HCT116 (cell line): ENCODE data around the gene C3orf22. TPM values are rescaled to one million over a fixed set of nuclear protein-coding genes. Genes with fewer than 3 reads are reported as not detected.

ENCODE experiments used
- ATAC-seq: fragments of 200-7000 bp; cut with Tn5 transposase; 2 replicates; pipeline ENCODE4 v1.9.1; 2020; ENCODE audit warnings: mild to moderate bottlenecking, moderate library complexity
- BruUV-seq: library from RNA; stranded (reverse); fragments of 400-500 nt; replicated peaks from 2 replicates; lab custom pipeline; 2021; lab: Mats Ljungman, UMichigan
- CTCF ChIA-PET: fragments of 300-600 bp; sonication (Branson Sonifier 250); formaldehyde crosslinking; loops from one replicate; lab custom pipeline; 2021; ENCODE audit warnings: antibody characterized with exemption; lab: Charles Lee
- POLR2A ChIA-PET: fragments of 300-600, 350-600 bp; sonication (Branson Sonifier 250); formaldehyde crosslinking; loops from one replicate; lab custom pipeline; 2021; ENCODE audit warnings: antibody characterized with exemption; lab: Charles Lee
- RAD21 ChIA-PET, 2 experiments: fragments of 300-600 bp; sonication (Branson Sonifier 250); formaldehyde crosslinking; loops; one replicate each; lab custom pipeline; 2023; ENCODE audit warnings: low total read pairs in 2 of 2; ENCODE audit not compliant: uncharacterized antibody in 2 of 2, unreplicated experiment in 2 of 2, low non-redundant PET in 1 of 2; lab: Charles Lee
- DNase-seq: peaks from one replicate; pipeline ENCODE4 v3.0.0-alpha.2; 2010; ENCODE audit warnings: low read depth, low spot score
- H2AFZ ChIP-seq: fragments of 200-600 bp; shearing (Covaris generic), sonication (generic); 2 replicates; pipeline ENCODE4 v1.6.1; 2017; ENCODE audit warnings: low read depth, mixed run types, mixed read lengths, antibody characterized with exemption, low read length; ENCODE audit not compliant: poor library complexity, severe bottlenecking
- H3K27ac ChIP-seq: 2 replicates; pipeline ENCODE4 v1.5.1; 2012; ENCODE audit warnings: low read depth, low read length
- H3K27me3 ChIP-seq: fragments of 200-600 bp; sonication (generic); 2 replicates; pipeline ENCODE4 v1.6.1; 2016; ENCODE audit warnings: mixed run types, low read length, mixed read lengths; ENCODE audit not compliant: insufficient read depth
- H3K36me3 ChIP-seq, 2 experiments: fragments of 200-500 bp in 1 of 2; fragments of 200-600 bp in 1 of 2; sonication (Bioruptor generic) in 1 of 2; sonication (generic) in 1 of 2; 2 replicates each; pipeline versions ENCODE4 v1.5.1 to v1.6.1; 2014 to 2016; ENCODE audit warnings: low read length in 2 of 2, inconsistent platforms in 1 of 2, mixed read lengths in 1 of 2, mixed run types in 1 of 2; ENCODE audit not compliant: insufficient read depth in 2 of 2, control insufficient read depth in 1 of 2
- H3K4me1 ChIP-seq, 2 experiments: fragments of 200-600 bp in 1 of 2; sonication (generic) in 1 of 2; 2 replicates each; pipeline versions ENCODE4 v1.5.1 to v1.6.1; 2012 to 2017; ENCODE audit warnings: low read length in 2 of 2, inconsistent platforms in 1 of 2, mild to moderate bottlenecking in 1 of 2, mixed read lengths in 1 of 2, mixed run types in 1 of 2, moderate library complexity in 1 of 2; ENCODE audit not compliant: insufficient read depth in 2 of 2, control insufficient read depth in 1 of 2
- H3K4me2 ChIP-seq: fragments of 200-600 bp; sonication (generic); 2 replicates; pipeline ENCODE4 v1.6.1; 2017; ENCODE audit warnings: mixed run types, low read length, mixed read lengths
- H3K4me3 ChIP-seq, 2 experiments: fragments of 200-600 bp in 1 of 2; sonication (generic) in 1 of 2; replicated peaks in 1 of 2; 2 replicates each; pipeline ENCODE4 v1.5.1; 2011 to 2016; ENCODE audit warnings: low read length in 2 of 2, control low read depth in 1 of 2, low read depth in 1 of 2, mild to moderate bottlenecking in 1 of 2, mixed read lengths in 1 of 2, mixed run types in 1 of 2
- H3K79me2 ChIP-seq: fragments of 200-600 bp; sonication (generic); 2 replicates; pipeline ENCODE4 v1.6.1; 2017; ENCODE audit warnings: mild to moderate bottlenecking, mixed run types, low read length, moderate library complexity, mixed read lengths; ENCODE audit not compliant: insufficient read depth
- H3K9ac ChIP-seq: fragments of 200-600 bp; sonication (generic); 2 replicates; pipeline ENCODE4 v1.6.1; 2016; ENCODE audit warnings: low read length, mixed read lengths
- H3K9me2 ChIP-seq: fragments of 200-600 bp; sonication (generic), shearing (Covaris generic); 2 replicates; pipeline ENCODE4 v1.6.1; 2017; ENCODE audit warnings: mixed run types, mild to moderate bottlenecking, moderate library complexity; ENCODE audit not compliant: insufficient read depth
- H3K9me3 ChIP-seq, 2 experiments: fragments of 200-500 bp in 1 of 2; fragments of 200-600 bp in 1 of 2; sonication (Bioruptor generic) in 1 of 2; sonication (generic) in 1 of 2; 2 replicates each; pipeline ENCODE4 v1.6.1; 2014 to 2017; ENCODE audit warnings: low read length in 2 of 2, mixed read lengths in 2 of 2, inconsistent platforms in 1 of 2, low read depth in 1 of 2, mild to moderate bottlenecking in 1 of 2, mixed run types in 1 of 2, moderate library complexity in 1 of 2; ENCODE audit not compliant: control insufficient read depth in 1 of 2, insufficient read depth in 1 of 2
- H4K20me1 ChIP-seq: fragments of 200-600 bp; sonication (generic), shearing (Covaris generic); 2 replicates; pipeline ENCODE4 v1.6.1; 2017; ENCODE audit warnings: mixed run types, mild to moderate bottlenecking, moderate library complexity; ENCODE audit not compliant: insufficient read depth
- CBX3 ChIP-seq: IDR thresholded peaks from 2 replicates; pipeline ENCODE4 v1.6.1; 2012; ENCODE audit warnings: low read depth
- CEBPB ChIP-seq: IDR thresholded peaks from 2 replicates; pipeline ENCODE4 v1.6.1; 2012; ENCODE audit warnings: low read depth
- EGR1 ChIP-seq: IDR thresholded peaks from 2 replicates; pipeline ENCODE4 v1.6.1; 2012; ENCODE audit warnings: low read depth
- EZH2 ChIP-seq: fragments of 200-600 bp; sonication (generic); IDR thresholded peaks from 2 replicates; pipeline ENCODE4 v1.6.1; 2017; ENCODE audit warnings: antibody characterized with exemption, mixed run types
- EZH2phosphoT487 ChIP-seq: fragments of 200-600 bp; IDR thresholded peaks from 2 replicates; pipeline ENCODE4 v1.6.1; 2018; ENCODE audit warnings: antibody characterized with exemption, borderline replicate concordance
- JUND ChIP-seq: IDR thresholded peaks from 2 replicates; pipeline ENCODE4 v1.6.1; 2012
- POLR2A ChIP-seq: IDR thresholded peaks from 2 replicates; pipeline ENCODE4 v1.7.0; 2011; ENCODE audit warnings: borderline replicate concordance; ENCODE audit not compliant: insufficient read depth, insufficient read length; ENCODE audit errors: extremely low read depth
- POLR2AphosphoS5 ChIP-seq: IDR thresholded peaks from 2 replicates; pipeline ENCODE4 v1.6.1; 2011; ENCODE audit warnings: mild to moderate bottlenecking, low read depth, low read length, moderate library complexity
- RAD21 ChIP-seq: IDR thresholded peaks from 2 replicates; pipeline ENCODE4 v1.6.1; 2012; ENCODE audit warnings: low read depth, mild to moderate bottlenecking
- SIN3A ChIP-seq: IDR thresholded peaks from 2 replicates; pipeline ENCODE4 v1.6.1; 2012; ENCODE audit warnings: low read depth
- SP1 ChIP-seq: IDR thresholded peaks from 2 replicates; pipeline ENCODE4 v1.6.1; 2012; ENCODE audit warnings: low read depth
- SRF ChIP-seq: IDR thresholded peaks from 2 replicates; pipeline ENCODE4 v1.6.1; 2012; ENCODE audit warnings: low read depth
- TCF7L2 ChIP-seq: IDR thresholded peaks from 2 replicates; pipeline ENCODE4 v1.7.0; 2011; ENCODE audit warnings: borderline replicate concordance, inconsistent platforms; ENCODE audit not compliant: insufficient read depth, insufficient read length; ENCODE audit errors: extremely low read depth
- YY1 ChIP-seq: IDR thresholded peaks from 2 replicates; pipeline ENCODE4 v1.6.1; 2011; ENCODE audit warnings: low read length, low read depth, moderate library complexity, mild to moderate bottlenecking; ENCODE audit not compliant: insufficient replicate concordance; ENCODE audit errors: extremely low read depth
- ZFX ChIP-seq: fragments of 450-650 bp; IDR thresholded peaks from 2 replicates; pipeline ENCODE4 v1.6.1; 2017
- intact Hi-C: fragments of 100-400 bp; cut with micrococcal nuclease; formaldehyde crosslinking; loops from 2 replicates; pipeline ENCODE4 v1.10.0; 2022
- total RNA-seq: library from RNA; stranded (reverse); gene quantifications from one replicate; pipeline ENCODE4 v1.2.1, GENCODE V29; 2021; ENCODE audit not compliant: unreplicated experiment
- TF ChIP-seq, protein P1 (sequence below): IDR thresholded peaks from 2 replicates; pipeline ENCODE4 v1.6.1; 2012
- TF ChIP-seq, protein P2 (sequence below): IDR thresholded peaks from 2 replicates; pipeline ENCODE4 v1.6.1; 2012
- TF ChIP-seq, protein P3 (sequence below), 3 experiments: fragments of 200-600 bp in 1 of 3; sonication (generic) in 1 of 3; IDR thresholded peaks in 2 of 3; conservative IDR thresholded peaks in 1 of 3; 2 replicates each; pipeline ENCODE4 v1.5.1; 2012 to 2017; ENCODE audit warnings: low read depth in 2 of 3, low read length in 2 of 3, antibody characterized with exemption in 1 of 3, borderline replicate concordance in 1 of 3, control low read depth in 1 of 3, mild to moderate bottlenecking in 1 of 3, mixed read lengths in 1 of 3, mixed run types in 1 of 3, moderate library complexity in 1 of 3; ENCODE audit not compliant: insufficient read depth in 1 of 3

Gene C3orf22
- total RNA-seq, 1 experiment from 2014 or later, result not detected

DNA sequence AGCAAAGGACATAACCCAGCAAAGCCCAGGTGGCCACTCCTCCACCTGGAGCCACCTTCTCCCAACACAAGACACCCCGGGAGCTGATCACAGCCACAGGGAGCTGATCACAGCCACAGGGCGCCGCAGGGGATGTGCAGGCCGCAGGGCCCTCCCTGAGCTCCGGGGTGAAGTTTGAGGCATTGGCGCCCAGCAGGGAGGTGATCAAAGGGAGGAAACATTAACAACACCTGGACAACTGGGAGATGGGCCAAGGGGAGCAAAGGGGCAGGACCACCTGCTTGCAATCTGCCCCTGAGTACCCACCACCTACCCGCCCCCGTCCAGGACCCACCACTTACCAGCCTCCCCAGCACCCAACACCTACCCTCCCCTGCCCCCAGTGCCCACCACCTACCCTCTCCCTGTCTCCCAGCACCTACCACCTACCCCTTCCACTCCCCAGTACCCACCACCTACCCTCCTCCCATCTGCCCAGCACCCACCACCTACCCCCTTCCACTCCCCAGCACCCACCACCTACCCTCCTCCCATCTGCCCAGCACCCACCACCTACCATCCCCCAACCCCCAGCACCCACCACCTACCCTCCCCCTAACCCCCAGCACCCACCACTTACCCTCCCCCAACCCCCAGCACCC is 43.5 kb downstream of the C3orf22 start:
- no peak overlapping the region for H3K4me3 ChIP-seq
- POLR2A ChIA-PET, result no interaction called here
- intact Hi-C loops, result no loop called here
- H3K4me1 ChIP-seq, result no peaks in the 10 kb centered on the region; a peak in 1 of 4 replicates
- no peaks in the 10 kb centered on the region for H3K36me3 ChIP-seq
- no peak overlapping the region for H3K9ac ChIP-seq
- no peaks in the 10 kb centered on the region for H3K9me2 ChIP-seq
- H3K27ac ChIP-seq, result no peak overlapping the region
- H4K20me1 ChIP-seq, result no peaks in the 10 kb centered on the region
- TF ChIP-seq, protein P1, sequence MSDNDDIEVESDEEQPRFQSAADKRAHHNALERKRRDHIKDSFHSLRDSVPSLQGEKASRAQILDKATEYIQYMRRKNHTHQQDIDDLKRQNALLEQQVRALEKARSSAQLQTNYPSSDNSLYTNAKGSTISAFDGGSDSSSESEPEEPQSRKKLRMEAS, result no peak
- TF ChIP-seq CBX3, result no peak
- TF ChIP-seq SIN3A, result no peak
- no peak for TF ChIP-seq POLR2A
- no peak for TF ChIP-seq JUND
- no peak for TF ChIP-seq SP1
- no peak for TF ChIP-seq TCF7L2
- TF ChIP-seq EZH2, result no peak
- TF ChIP-seq ZFX, result no peak
- TF ChIP-seq, protein P2, sequence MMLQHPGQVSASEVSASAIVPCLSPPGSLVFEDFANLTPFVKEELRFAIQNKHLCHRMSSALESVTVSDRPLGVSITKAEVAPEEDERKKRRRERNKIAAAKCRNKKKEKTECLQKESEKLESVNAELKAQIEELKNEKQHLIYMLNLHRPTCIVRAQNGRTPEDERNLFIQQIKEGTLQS, result no peak
- TF ChIP-seq SRF, result no peak
- no peak for TF ChIP-seq EZH2phosphoT487
- TF ChIP-seq, protein P3, sequence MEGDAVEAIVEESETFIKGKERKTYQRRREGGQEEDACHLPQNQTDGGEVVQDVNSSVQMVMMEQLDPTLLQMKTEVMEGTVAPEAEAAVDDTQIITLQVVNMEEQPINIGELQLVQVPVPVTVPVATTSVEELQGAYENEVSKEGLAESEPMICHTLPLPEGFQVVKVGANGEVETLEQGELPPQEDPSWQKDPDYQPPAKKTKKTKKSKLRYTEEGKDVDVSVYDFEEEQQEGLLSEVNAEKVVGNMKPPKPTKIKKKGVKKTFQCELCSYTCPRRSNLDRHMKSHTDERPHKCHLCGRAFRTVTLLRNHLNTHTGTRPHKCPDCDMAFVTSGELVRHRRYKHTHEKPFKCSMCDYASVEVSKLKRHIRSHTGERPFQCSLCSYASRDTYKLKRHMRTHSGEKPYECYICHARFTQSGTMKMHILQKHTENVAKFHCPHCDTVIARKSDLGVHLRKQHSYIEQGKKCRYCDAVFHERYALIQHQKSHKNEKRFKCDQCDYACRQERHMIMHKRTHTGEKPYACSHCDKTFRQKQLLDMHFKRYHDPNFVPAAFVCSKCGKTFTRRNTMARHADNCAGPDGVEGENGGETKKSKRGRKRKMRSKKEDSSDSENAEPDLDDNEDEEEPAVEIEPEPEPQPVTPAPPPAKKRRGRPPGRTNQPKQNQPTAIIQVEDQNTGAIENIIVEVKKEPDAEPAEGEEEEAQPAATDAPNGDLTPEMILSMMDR (IDR thresholded peaks at IDR 0.05 in 2 of 3, conservative IDR thresholded peaks at IDR 0.05 in 1 of 3; ENCODE audit: borderline replicate concordance in 1 of 3, insufficient read depth in 1 of 3, low read depth in 2 of 3, low read length in 2 of 3), result no peak
- no peak for TF ChIP-seq EGR1
- TF ChIP-seq RAD21, result no peak
- TF ChIP-seq CEBPB, result no peak
- no peak for TF ChIP-seq POLR2AphosphoS5
- no peak for TF ChIP-seq YY1
- H2AFZ ChIP-seq, result no peak overlapping the region
- no peaks in the 10 kb centered on the region for H3K79me2 ChIP-seq
- ATAC-seq (no peak), DNase-seq (no peak)
- CTCF ChIA-PET, result no interaction called here
- no peaks in the 10 kb centered on the region for H3K27me3 ChIP-seq
- no peaks in the 10 kb centered on the region for H3K9me3 ChIP-seq
- BruUV-seq, result no TSS peak
- RAD21 ChIA-PET, result no interaction called here
- no peak overlapping the region for H3K4me2 ChIP-seq
